HG03103 (cell line): ENCODE measurements around the gene WNT10A.

Source experiments
- ATAC-seq: cut with Tn5 transposase; IDR thresholded peaks from one replicate; pipeline ENCODE4 v1.9.1; 2021; ENCODE audit warnings: low read depth; ENCODE audit not compliant: unreplicated experiment

Gene WNT10A

GRCh38 chr2:218876562-218877219 is 4.0 kb upstream of the WNT10A start:
- no peak for ATAC-seq

- ATAC-seq = no peak
These were observed 3.3 kb upstream of the WNT10A start for GRCh38 chr2:218877331-218877730.

GRCh38 chr2:218877891-218878290 is 2.8 kb upstream of the WNT10A start:
- no peak for ATAC-seq

GRCh38 chr2:218878486-218878885 is 2.2 kb upstream of the WNT10A start:
- ATAC-seq = no peak

- ATAC-seq = no peak
These were observed 1.5 kb upstream of the WNT10A start for GRCh38 chr2:218878926-218879761.

- no peak for ATAC-seq
These were observed 913 bp upstream of the WNT10A start for GRCh38 chr2:218879776-218880101.

GRCh38 chr2:218880859-218881594 is 375 bp downstream of the WNT10A start:
- ATAC-seq = no peak

- ATAC-seq = no peak
These were observed 1.2 kb downstream of the WNT10A start for GRCh38 chr2:218881744-218882460.

- ATAC-seq = no peak
These were observed 1.8 kb downstream of the WNT10A start for GRCh38 chr2:218882461-218882816.

- ATAC-seq = no peak
These were observed 2.3 kb downstream of the WNT10A start for GRCh38 chr2:218882866-218883366.

GRCh38 chr2:218883491-218884490 is 3.1 kb downstream of the WNT10A start:
- no peak for ATAC-seq

GRCh38 chr2:218884519-218884918 is 3.9 kb downstream of the WNT10A start:
- no peak for ATAC-seq

GRCh38 chr2:218885981-218886947 is 5.6 kb downstream of the WNT10A start:
- peak; percentile 55 for ATAC-seq

- ATAC-seq = no peak
These were observed 6.4 kb downstream of the WNT10A start for GRCh38 chr2:218887079-218887478.

GRCh38 chr2:218888341-218888740 is 7.7 kb downstream of the WNT10A start:
- ATAC-seq = no peak

GRCh38 chr2:218889937-218890336 is 9.3 kb downstream of the WNT10A start:
- ATAC-seq = no peak

- no peak for ATAC-seq
These were observed 9.7 kb downstream of the WNT10A start for GRCh38 chr2:218890369-218890768.
